Activated T-helper 1 cell treated with Interleukin-2 at 50 U/mL for 16 hours (primary cell): ENCODE results near the gene SLC52A3.

ENCODE experiments used
- DNase-seq: peaks from one replicate; pipeline ENCODE4 v3.0.0-alpha.2; 2020; ENCODE audit warnings: low read depth

SLC52A3 gene

GRCh38 chr20:766906-767305 lies 1.4 kb downstream of the SLC52A3 start:
- no peak for DNase-seq

- no peak for DNase-seq
These were observed 4.0 kb downstream of the SLC52A3 start for GRCh38 chr20:764255-764654.

GRCh38 chr20:761418-762381 lies 6.6 kb downstream of the SLC52A3 start:
- DNase-seq: no peak

GRCh38 chr20:760751-761417 lies 7.4 kb downstream of the SLC52A3 start:
- no peak for DNase-seq

GRCh38 chr20:757506-757905 lies 10.8 kb downstream of the SLC52A3 start:
- no peak for DNase-seq

- no peak for DNase-seq
These were observed 12.4 kb downstream of the SLC52A3 start for GRCh38 chr20:755941-756340.

- DNase-seq: no peak
These were observed 13.4 kb downstream of the SLC52A3 start for GRCh38 chr20:754904-755303.

- no peak for DNase-seq
These were observed 14.2 kb downstream of the SLC52A3 start for GRCh38 chr20:753897-754635.

GRCh38 chr20:753136-753535 lies 15.2 kb downstream of the SLC52A3 start:
- DNase-seq: no peak

GRCh38 chr20:752291-752690 lies 16.0 kb downstream of the SLC52A3 start:
- no peak for DNase-seq

GRCh38 chr20:751761-752160 lies 16.5 kb downstream of the SLC52A3 start:
- no peak for DNase-seq

- no peak for DNase-seq
These were observed 17.5 kb downstream of the SLC52A3 start for GRCh38 chr20:750801-751200.

- DNase-seq: no peak
These were observed 22.5 kb downstream of the SLC52A3 start for GRCh38 chr20:745683-746301.

GRCh38 chr20:742156-742555 lies 26.1 kb downstream of the SLC52A3 start:
- no peak for DNase-seq

- DNase-seq: no peak
These were observed 26.7 kb downstream of the SLC52A3 start for GRCh38 chr20:741620-742019.

- no peak for DNase-seq
These were observed 28.1 kb downstream of the SLC52A3 start for GRCh38 chr20:740162-740561.

GRCh38 chr20:739736-740135 lies 28.6 kb downstream of the SLC52A3 start:
- DNase-seq: no peak

- no peak for DNase-seq
These were observed 34.4 kb downstream of the SLC52A3 start for GRCh38 chr20:733861-734260.

GRCh38 chr20:732727-733126 lies 35.6 kb downstream of the SLC52A3 start:
- no peak for DNase-seq

- DNase-seq: no peak
These were observed 36.3 kb downstream of the SLC52A3 start for GRCh38 chr20:731891-732560.

GRCh38 chr20:730005-730404 lies 38.3 kb downstream of the SLC52A3 start:
- DNase-seq: no peak
